GM13976 (cell line): ENCODE measurements around the gene RPRML.
"Not testable (repeated sequence)": the region's sequence is repeated elsewhere in the genome, so short reads cannot be mapped to it uniquely, and the experiment has no call there.

Experiments
- DNase-seq: peaks from one replicate; pipeline ENCODE4 v3.0.0; 2012; ENCODE audit warnings: low spot score
- in situ Hi-C: fragments of 300-500 bp; cut with MboI; formaldehyde crosslinking; loops from one replicate; pipeline ENCODE4 v1.12.0; 2022; ENCODE audit warnings: low sequenced_read_pairs, mixed read lengths, inconsistent platforms; ENCODE audit not compliant: unreplicated experiment
- TF ChIP-seq, protein P1 (sequence below): IDR thresholded peaks from 2 replicates; pipeline ENCODE4 v1.5.1; 2012; ENCODE audit warnings: borderline replicate concordance, mild to moderate bottlenecking; ENCODE audit not compliant: insufficient read depth; ENCODE audit errors: extremely low read depth, missing control alignments, control extremely low read depth

RPRML gene

GRCh38 chr17:46995841-46996571 is 17.0 kb upstream of the RPRML start:
- no peak for DNase-seq
- TF ChIP-seq, protein P1, sequence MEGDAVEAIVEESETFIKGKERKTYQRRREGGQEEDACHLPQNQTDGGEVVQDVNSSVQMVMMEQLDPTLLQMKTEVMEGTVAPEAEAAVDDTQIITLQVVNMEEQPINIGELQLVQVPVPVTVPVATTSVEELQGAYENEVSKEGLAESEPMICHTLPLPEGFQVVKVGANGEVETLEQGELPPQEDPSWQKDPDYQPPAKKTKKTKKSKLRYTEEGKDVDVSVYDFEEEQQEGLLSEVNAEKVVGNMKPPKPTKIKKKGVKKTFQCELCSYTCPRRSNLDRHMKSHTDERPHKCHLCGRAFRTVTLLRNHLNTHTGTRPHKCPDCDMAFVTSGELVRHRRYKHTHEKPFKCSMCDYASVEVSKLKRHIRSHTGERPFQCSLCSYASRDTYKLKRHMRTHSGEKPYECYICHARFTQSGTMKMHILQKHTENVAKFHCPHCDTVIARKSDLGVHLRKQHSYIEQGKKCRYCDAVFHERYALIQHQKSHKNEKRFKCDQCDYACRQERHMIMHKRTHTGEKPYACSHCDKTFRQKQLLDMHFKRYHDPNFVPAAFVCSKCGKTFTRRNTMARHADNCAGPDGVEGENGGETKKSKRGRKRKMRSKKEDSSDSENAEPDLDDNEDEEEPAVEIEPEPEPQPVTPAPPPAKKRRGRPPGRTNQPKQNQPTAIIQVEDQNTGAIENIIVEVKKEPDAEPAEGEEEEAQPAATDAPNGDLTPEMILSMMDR: no peak
- in situ Hi-C loops: loop anchor here (25.0 kb wide), 1 partner anchor 209 kb away; no protein-coding TSS in a partner anchor

- in situ Hi-C loops: loop anchor here (25.0 kb wide), 1 partner anchor 208 kb away; no protein-coding TSS in a partner anchor
- TF ChIP-seq, protein P1: no peak
- no peak for DNase-seq
These were observed 15.9 kb upstream of the RPRML start for GRCh38 chr17:46994993-46995392.

DNA sequence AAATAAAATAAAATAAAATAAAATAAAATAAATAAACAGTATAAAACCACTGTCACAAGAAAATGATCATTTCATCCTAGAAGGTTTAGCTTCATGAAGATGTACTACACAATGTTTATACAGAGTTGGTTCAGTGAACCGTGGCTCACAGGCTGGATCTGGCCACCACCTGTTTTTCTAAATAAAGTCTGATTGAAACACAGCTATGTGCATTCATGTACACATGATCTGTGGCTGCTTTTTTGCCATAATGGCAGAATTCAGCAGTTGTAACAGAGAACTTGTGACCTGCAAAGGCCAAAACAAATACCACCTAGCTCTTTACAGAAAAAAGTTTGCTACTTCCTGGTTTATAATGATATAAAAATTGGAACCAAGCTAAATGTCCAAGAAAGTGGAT is 12.6 kb upstream of the RPRML start:
- DNase-seq: no peak
- TF ChIP-seq, protein P1: no peak
- in situ Hi-C loops: loop anchor here (25.0 kb wide), 1 partner anchor 204 kb away; no protein-coding TSS in a partner anchor

- TF ChIP-seq, protein P1: no peak
- in situ Hi-C loops: loop anchor here (25.0 kb wide), 1 partner anchor 203 kb away; no protein-coding TSS in a partner anchor
- no peak for DNase-seq
These were observed 10.8 kb upstream of the RPRML start for GRCh38 chr17:46989637-46990431.

DNA sequence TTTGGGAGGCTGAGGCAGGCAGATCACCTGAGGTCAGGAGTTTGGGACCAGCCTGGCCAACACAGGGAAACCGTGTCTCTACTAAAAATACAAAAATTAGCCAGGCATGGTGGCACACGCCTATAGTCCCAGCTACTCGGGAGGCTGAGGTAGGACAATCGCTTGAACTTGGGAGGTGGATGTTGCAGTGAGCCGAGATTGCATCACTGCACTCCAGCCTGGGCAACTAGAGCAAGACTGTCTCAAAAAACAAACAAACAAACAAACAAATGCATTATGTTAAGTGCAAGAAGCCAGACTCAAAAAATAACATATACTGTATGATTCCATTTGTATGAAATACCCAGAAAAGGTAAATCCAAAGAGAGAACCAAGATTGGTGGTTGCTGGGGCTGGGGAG is 8.9 kb upstream of the RPRML start:
- not testable (repeated sequence) for DNase-seq
- in situ Hi-C loops: loop anchor here (25.0 kb wide), 1 partner anchor 201 kb away; no protein-coding TSS in a partner anchor

- DNase-seq: no peak
- TF ChIP-seq, protein P1: no peak
- in situ Hi-C loops: loop anchor here (25.0 kb wide), 1 partner anchor 199 kb away; no protein-coding TSS in a partner anchor
These were observed 7.3 kb upstream of the RPRML start for GRCh38 chr17:46986366-46986765.
